ENCODE data around the gene GPSM1.

Gene GPSM1

GRCh38 chr9:136379891-136380290 is 52.6 kb downstream of the GPSM1 start:
- DNase-seq: no peak

GRCh38 chr9:136380381-136380780 is 53.0 kb downstream of the GPSM1 start:
- DNase-seq: no peak

DNA sequence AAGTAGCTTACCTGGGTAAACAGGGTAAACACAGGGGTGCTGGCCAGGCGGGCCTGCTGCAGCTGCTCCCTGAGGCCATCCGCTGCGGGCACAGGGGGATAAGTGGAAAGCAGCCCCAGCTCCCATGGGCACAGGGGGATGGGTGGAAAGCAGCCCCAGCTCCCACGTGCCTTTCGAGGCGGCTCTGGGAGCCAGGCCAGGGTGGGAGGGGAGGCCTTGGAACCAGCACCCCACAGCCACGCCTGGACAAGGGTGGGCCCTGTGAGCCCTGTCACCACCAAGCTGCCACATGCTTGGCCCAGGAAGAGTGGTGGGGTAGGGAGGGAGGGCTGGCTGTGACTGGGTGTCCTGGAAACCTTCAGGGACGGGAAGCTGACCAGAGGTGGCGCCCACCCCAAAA is 54.0 kb downstream of the GPSM1 start:
- no peak for DNase-seq

DNA sequence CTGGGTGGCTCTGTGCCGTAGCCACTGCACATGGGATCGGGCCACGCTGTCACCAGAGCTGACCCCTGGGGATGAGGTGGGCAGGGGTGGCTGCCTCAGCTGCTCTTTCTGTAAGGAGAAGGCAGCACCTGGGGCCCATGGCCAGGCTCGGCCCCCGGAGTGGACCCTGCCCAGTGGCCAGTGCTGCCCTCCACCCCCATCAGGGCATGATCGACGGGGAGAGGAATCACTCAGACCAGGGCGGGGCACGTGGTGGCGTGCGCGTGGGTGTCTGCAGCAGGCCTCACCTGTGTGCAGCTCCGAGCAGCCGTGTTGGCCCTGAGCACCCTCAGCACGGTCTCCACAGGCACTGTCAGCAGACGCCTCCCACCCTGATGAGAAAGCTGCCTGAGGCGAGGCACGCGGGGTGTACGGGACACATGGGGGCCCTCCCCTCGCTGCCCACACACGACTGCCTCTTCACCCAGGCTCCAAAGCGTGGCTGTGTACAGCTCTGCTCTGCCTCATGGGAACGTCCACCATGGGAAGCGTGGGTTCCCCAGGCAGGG is 54.7 kb downstream of the GPSM1 start:
- DNase-seq: no peak

DNA sequence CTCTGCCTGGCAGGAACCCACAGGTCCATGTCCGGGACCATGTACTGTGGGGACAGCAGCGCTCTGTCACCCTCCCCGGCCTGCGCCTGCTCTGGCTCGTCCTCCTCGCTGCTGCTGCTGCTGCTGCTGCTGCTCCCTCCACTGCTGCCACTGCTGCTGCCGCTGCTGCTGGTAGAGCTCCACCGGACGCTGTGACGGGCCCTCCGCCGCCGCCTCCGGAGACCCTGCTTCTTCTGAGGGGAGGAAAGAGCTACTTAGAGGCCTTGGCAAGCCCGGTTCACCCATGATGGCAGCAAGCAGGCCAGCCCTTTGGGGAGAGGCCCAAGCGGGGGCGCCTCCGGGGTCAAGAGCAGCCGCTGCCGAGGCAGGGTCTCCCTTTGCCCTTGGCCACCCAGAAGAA is 56.1 kb downstream of the GPSM1 start:
- no peak for DNase-seq

DNA sequence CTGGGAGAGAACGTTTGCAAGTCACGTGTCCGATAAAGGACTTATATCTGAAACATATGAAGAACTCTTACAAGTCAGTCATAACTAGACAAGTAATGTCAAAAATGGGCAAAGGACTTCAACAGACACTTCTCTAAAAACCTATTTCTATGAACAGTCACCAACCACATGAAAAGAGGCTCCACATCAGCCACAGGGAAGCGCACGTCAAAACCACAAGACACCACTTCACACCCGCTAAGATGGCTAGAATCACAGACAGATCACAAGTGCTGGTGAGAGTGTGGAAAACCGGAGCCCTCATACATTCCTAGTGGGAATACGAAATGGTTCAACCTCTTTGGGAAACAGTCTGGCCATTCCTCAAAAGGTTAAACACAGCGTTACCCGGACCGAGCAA is 57.7 kb downstream of the GPSM1 start:
- no peak for DNase-seq

DNA sequence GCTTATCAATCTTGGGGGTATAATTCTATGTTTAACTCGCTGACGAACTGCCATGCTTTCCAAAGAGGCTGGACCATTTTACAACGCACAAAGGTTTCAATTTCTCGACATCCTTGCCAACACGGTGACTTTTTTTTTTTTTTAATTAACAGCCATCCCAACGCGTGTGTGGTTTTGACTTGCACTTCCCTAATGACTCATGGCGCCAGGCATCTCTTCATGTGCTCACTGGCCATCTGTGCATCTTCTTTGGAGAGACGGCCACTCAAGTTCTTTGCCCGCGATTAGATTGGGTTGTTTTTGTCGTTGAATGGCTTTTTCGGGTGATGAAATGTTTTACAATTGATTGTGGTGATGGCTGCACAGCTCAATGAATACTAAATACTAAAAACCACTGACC is 58.7 kb downstream of the GPSM1 start:
- DNase-seq: no peak

DNA sequence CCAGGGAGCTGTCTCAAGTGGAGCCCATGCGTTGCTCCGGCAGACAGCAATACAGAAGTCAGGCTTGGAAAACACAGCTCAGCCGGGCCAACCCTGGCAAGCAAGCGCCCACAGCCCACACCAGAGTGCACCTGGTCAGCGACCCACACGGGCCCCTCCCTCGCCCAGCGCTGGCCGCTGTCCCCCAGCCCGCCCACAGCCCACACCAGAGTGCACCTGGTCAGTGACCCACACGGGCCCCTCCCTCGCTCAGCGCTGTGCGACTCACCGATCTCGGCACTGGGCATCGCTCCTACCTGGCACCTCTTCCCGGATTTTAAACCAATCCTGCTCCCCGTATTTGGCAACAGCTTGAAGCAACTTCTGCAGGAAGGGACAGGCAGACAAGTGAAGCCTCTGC is 59.9 kb downstream of the GPSM1 start:
- DNase-seq: no peak

DNA sequence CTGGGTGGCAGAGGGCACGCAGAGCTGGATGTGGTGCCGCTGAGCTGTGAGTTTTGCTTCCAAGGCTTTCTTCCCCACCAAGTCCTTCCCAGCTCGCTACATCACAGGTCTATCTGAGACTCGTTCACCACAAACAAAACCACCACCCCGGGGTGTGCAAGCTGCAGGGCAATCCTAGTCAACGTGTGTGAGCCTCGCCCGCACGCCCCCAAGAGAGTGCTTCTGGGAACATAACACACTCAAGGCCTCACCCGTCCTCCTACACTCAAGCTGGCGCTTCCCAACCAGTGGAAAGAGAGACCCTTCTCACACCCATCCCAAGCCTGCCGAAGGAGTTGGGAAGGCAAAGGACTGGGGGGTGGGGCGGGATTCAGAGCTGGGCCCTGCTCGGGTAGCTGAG is 62.1 kb downstream of the GPSM1 start:
- DNase-seq: no peak

- no peak for DNase-seq
Measured at GRCh38 chr9:136391737-136392537, 64.6 kb downstream of the GPSM1 start.

DNA sequence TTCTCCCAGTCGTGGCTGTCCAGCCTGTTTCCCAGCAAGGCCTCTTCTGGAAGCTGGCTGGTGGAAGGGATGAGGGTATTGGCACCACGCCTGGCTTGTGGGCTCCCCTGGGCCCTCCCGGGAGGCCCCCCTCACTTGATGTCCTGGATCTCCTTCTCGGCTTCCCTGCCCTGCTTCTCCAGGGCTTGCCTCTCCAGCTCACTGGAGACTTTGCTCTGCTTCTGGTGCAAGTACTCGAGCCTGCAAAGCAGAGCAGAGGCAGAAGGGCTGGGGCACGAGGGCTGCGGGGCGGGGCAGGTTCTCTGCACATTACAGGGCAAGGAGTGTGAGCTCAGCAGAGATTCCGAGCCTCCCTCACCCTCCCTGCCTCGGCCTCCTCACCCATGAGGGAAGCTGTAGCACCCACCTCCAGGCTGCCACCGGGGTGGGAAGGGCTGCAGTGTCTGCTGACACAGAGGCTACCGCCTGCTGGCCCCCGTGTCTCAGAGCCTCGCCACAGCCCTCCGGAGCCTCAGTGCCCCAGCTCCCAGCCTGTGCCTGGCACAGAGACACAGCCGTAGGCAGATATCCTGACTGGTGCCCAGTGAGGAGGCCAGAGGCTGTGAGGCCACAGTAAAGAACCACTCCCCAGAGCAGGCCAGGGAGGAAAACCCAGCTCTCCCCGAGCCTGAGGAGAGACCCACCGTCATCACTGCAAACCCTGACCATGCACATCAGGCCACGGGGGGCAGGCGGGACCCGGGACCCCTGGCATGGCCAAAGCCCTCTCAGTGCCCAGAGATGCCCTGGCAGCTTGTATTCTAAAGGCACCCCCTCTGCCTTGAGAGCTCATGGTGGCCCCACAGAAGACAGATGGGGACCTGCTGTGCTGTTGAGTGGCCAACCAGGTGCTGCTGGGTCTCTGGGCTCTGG is 65.5 kb downstream of the GPSM1 start:
- no peak for DNase-seq

DNA sequence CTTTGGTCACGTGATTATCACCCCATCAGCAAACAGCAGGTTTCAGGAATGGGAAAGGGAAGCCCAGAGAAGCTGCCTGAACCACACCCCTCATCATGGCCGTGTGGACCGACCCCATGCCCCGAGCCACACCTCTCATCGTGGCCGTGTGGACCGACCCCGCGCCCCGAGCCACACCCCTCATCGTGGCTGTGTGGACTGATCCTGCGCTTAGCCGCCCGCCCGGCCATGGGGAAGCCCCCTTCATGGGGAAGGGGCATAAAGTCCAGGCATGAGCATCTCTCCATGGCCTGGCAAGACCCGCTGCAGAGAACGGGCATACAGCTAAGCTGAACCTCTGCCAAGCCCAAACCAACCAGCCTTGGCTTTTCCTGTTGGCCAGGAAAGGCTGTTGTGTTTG is 66.2 kb downstream of the GPSM1 start:
- DNase-seq: no peak

- DNase-seq: no peak
Measured at GRCh38 chr9:136394312-136395019, 67.1 kb downstream of the GPSM1 start.

- DNase-seq: no peak
Measured at GRCh38 chr9:136395020-136395340, 67.6 kb downstream of the GPSM1 start.

DNA sequence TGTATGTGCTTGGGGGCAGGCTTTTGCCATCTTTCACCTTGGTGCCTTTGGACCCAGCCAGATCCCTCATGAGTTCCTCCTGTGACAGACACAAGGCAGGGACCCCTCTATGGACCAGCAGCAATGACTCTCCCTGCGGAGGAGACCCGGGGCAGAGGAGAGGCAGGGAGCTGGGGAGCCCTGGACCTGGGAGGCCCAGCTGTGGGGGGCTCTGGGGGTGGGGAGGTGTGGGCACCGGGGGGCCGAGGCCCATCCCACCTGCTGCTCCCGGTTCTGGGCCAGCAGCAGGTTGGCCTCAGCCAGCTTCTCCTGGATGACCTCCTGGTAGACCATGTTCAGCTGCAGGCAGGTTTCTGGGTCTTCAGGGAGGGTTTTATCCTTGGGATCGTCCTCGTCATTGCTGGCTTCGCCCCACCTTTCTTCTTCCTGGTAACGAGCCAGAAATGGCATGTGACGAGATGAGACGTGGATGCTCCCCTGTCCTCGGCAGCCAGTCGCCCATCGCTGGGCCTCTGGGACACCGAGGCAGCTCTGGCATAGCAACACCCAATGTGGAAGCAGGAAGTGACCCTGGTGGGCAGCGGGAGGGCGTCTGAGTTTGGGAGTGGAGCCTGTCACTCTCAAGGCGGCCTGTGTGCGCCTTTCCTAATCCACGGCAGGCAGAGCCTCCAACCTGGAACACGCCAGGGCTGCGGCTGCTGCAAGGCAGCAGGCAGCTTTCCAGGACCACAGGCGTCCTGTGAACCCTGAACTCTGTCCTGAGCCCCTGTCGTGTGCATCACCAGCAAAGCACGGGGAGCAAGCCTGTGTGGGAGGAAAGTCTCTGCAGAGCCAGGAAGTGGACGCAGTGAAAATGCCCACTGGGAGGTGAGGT is 68.2 kb downstream of the GPSM1 start:
- no peak for DNase-seq

DNA sequence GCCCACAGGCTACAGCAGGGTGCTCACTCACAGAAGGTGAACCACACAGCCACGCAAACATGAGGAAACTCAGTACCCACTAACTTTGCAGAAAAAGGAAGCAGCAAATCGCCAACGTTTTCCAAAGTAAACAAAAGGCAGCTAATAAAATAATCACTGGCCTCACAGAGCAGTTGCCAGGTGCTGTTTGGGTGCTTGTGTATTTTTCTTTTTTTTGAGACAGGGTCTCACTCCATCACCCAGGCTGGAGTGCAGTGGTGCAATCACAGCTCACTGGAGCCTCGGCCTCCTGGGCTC is 68.8 kb downstream of the GPSM1 start:
- no peak for DNase-seq

DNA sequence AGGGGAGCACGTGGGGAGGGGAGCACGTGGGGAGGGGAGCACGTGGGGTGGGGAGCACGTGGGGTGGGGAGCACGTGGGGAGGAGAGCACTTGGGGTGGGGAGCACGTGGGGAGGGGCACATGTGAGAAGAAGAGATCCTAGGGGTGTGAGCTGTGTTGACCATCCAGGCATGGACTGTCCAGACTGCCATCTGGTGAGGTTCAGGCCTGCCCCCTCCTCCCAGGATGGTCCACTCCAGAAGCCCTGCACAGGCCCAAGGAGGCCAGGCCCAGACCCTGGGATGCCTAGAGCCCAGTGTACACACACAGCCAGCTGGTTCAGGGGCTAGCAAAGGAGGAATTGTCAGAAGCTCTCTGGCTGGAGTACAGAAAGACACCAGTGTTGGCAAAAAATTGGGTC is 70.3 kb downstream of the GPSM1 start:
- DNase-seq: no peak

DNA sequence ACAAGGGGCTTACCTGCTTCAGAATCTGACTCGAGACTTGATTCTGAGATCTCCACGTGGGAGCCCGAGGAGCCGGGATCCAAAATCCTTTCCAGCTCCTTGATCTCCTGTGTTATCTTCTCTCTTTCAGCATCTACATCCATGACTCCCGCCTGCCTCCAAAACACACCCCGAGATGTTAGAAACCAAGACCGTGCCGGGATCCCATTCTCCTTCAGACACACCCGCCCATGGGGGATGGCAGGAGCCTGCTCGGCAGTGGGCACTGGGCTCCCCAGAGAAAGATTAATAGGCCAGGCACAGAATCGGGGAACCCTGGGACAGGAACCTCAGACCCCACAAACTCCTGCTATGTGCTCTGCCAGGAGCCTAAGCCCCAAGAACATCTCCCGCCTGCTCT is 70.9 kb downstream of the GPSM1 start:
- DNase-seq: no peak

DNA sequence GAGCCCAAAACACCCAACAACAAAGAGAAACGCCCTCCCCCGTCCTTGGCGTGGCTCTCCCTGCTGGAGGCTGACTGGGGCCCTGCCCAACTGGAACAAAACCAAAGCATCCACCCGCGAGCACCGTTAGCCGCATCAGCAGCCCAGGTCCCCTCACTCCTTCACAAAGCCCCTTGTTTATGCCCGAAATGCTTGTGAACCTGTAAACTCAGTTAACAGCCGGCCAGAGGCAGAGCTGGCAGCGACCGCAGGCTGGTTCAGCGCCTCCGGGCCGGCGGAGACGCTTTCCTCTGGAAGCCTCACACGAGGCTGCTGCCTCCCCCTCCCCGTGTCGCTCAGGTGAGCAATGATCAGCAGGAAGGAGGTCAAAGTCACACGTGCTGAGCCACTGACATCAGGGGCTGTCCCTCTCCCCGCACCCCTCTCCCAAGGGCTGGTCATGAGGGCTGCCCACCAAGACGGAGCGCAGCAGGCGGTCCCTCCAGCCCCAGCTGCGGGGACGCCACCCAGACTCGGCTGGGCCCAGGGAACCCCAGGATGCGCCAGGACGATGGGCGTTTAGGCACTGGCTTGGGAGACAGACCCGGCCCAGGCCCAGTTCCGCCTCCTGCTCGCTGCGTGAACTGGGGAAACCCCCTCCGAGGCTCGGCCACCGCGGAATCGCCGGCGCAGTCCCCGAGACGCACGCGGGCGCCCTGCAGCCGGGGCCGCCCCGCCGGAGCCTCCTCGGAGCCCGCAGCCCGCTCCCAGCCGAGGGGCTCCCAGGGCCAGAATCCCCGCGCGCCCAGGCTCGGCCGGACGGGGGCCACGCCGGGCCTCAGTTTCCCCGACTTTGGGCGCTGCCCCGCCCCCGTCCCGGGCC is 72.1 kb downstream of the GPSM1 start:
- peak in 1 of 2 experiments; percentile 8 for DNase-seq

DNA sequence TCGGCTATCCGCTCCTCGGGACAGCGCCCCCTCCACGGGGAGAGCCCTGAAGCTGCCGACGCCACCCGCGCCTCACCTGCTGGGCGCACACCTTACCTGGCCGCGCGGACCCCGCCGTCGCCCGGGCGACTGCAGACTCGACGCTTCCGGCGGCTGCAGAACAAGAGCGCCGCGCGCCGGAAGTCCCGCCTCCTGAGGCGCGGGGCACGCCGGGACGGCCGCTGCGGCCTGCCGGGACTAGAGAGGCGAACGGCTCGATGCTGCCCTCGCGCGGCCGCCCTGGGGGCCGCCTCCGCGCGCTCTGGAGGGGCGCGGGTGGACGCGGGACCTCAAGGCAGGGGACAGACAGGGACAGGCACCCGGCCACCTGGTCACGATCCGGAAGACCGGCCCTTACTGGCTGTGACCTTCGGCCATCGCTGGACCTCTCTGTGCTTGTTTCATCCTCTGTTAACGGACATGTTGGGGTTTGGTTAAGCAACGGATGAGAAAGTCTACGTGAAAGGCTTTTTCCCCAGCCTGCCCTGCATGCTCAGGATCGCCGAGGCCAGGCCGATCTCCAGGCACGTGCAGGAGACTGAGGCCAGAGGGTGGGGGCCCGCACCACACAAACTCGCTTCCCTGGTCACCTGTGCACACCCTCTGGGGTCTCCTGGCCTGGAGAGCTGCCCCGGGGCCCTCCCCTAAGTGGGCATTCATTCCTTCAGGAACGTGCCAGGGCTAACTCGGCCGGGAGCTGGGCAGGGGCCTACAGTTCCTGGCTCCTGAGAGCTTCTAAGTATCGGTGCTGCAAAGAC is 72.9 kb downstream of the GPSM1 start, which contains the start of gene SNAPC4:
SNAPC4 (minus strand) TSS at position 133 of the 797 bp plus-strand sequence. CDS start 1,742 bp downstream, outside the sequence.
- DNase-seq: peak; percentile 76 to 86

Measured in AML-193 (cell line).